GM18502 (cell line): ENCODE data around the gene KIF11.
"Not testable (repeated sequence)": the region's sequence is repeated elsewhere in the genome, so short reads cannot be mapped to it uniquely, and the experiment has no call there.

Source experiments
- ATAC-seq: cut with Tn5 transposase; IDR thresholded peaks from one replicate; pipeline ENCODE4 v1.9.1; 2021; ENCODE audit warnings: mild to moderate bottlenecking; ENCODE audit not compliant: unreplicated experiment, poor library complexity

KIF11 gene

GRCh38 chr10:92590623-92591549, 2.0 kb upstream of the KIF11 start:
- ATAC-seq = peak; percentile 21

- peak; percentile 75 for ATAC-seq
Measured at GRCh38 chr10:92591550-92592022, 1.3 kb upstream of the KIF11 start.

DNA sequence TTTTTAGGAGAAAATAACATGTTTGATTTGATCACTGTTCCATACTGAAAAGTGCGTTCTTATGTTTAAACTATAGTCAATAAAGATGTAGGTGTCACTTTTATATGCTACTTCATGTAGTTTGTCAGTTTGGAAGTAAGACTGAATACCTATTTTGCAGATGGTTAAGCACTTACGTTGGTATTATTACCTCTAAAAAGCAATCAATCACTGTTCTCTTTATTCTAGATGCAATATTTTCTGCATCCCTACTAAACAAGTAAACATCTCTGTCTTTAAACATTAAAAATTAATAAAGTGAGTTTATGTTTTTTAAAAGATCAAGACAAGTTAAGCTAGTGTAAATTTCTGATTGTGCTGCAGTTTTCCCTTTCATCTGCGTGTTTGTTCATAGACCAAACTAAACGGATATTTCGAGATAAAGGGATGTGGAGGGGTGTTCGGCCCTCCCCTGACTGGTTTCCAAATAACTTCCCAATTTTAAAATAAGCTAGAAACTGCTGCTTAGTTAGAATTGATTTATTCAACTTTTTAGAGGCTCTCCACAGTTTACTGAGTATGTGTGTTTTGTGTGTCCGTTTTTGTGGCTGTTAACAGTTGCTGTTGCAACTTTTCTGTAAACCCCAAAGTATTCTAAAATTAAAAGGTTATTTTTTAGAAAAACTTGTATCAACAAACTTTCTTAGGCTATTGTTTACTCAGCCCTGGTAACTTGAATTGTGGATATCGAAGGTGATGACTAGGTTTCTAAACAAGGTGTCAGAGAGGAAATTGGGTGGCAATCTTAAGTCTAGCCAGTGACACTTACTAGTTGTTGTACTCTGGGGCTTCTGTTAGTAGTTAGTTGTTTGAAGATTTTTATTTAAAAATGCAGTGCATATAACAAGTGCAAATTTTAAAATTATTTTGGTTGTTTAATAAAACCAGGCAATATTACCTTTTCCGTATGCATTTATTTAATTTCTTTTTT, 974 bp downstream of the KIF11 start:
- ATAC-seq = no peak

DNA sequence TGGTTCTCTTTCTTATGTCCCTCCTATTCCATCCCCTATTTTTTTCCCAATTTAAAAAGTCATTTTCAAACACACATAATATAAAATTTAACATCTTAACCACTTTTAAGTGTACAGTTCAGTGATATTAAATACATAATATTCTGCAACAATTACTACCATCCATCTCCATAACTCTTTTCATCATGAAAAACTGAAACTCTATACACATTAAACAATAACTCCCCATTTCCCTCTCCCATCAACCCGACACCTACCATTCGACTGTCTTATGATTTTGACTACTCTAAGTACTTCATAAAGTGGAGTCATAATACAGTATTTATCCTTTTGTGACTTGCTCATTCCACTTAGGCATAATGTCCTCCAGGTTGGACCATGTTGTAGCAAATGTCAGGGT, 2.6 kb downstream of the KIF11 start:
- ATAC-seq = no peak

- no peak for ATAC-seq
Measured at GRCh38 chr10:92598321-92598720, 5.4 kb downstream of the KIF11 start.

- no peak for ATAC-seq
Measured at GRCh38 chr10:92604841-92605240, 11.9 kb downstream of the KIF11 start.

GRCh38 chr10:92615515-92615914, 22.6 kb downstream of the KIF11 start:
- no peak for ATAC-seq

DNA sequence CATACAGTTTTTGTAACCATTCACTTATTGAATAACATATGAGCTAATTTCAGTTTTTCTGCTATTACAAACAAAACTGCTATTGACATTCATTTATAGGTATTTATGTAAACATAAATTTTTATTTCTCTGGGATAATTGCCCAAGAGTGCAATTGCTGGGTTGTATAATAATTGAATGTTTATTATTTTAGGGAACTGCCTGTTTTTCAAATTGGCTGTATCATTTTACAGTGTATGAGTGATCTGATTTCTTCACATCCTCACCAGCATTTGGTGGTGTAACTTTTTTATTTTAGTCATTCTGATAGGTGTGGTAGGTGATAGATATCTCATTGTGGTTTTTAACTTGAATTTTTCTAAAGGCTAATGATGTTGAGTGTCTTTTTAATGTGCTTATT, 26.4 kb downstream of the KIF11 start:
- no peak for ATAC-seq

GRCh38 chr10:92627845-92628480, 35.0 kb downstream of the KIF11 start:
- no peak for ATAC-seq

DNA sequence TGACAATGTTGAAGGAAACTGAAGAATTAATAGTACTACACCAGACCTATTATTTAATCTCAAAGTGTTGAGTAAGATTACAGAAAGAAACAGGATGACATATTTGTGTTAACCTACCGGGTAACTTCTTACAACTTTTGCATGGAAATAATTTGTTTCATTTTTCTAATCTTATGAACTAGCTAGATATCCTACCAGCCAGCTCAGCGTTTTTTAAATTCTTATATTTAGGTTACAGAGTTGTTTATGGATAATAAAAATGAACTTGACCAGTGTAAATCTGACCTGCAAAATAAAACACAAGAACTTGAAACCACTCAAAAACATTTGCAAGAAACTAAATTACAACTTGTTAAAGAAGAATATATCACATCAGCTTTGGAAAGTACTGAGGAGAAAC, 37.0 kb downstream of the KIF11 start:
- no peak for ATAC-seq

DNA sequence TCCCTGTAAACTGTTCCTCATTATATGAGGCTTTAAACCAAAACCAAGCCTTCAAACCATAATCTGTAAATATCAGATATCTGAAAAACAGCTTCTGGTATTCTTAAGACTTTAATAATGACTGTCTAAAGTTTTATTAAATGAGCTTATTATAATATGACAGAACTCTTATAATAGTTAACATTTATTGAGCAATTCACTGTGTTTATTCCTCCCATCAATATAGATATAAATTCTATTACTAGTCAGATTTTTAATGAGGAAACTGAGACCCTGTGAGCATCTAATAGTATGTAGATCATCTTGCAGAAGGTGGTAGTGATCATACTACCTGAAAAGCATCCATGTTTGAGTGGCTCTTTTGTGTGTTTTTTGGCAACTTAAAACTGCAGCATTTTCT, 45.1 kb downstream of the KIF11 start:
- ATAC-seq = no peak

- no peak for ATAC-seq
Measured at GRCh38 chr10:92640107-92640506, 47.2 kb downstream of the KIF11 start.

- ATAC-seq = no peak
Measured at GRCh38 chr10:92641492-92641891, 48.6 kb downstream of the KIF11 start.

DNA sequence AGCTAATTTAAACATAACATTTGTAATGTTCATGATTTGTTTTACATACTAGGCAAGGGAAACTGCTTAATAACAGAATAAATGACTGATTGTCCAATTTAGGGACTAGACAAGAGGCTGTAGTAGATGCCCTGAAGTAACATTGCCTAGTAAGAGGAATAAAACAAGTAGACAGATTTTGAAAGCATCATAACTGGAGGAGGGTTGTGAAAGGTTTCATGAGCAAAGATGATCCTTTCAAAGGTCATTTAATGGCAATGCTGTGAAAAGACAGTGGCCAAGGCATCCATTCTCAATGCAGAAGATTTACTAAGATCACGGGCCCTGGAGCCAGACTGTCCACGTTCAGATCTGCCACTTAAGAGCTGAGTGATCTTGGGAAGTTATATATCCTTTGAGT, 52.0 kb downstream of the KIF11 start:
- no peak for ATAC-seq

- not testable (repeated sequence) for ATAC-seq
Measured at GRCh38 chr10:92650864-92651263, 57.9 kb downstream of the KIF11 start.

- no peak for ATAC-seq
Measured at GRCh38 chr10:92655426-92655825, 62.5 kb downstream of the KIF11 start.

DNA sequence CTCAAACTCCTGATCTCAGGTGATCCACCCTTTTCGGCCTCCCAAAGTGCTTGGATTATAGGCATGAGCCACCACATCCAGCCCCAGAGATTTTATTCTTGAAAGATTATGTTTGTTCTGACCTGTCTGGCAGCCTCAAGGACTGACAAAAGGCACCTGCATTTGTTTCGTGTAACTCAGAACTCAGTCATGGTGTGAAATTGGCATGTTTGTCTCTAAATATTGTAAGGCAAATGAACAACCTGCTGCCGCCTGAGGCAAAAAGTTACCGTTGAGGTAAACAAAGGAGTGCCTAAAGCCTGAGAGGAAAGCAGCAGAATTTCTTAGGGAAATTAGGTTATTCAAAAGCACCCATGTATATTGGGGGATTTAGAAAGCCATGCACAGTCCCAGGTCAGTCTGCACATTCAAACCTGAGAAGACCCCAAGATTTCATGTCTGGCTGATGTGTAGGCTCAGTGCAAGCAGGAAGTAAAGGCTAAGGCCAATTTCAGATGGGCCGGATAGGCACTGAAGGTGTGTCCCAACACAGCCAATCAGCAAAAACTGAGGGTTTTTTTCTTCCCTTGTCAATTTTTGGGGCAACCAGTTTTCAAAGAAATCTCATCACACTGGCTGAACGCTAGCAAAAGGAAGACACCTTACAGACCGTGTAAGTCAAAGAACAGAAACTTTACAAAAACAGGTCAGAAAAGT, 63.5 kb downstream of the KIF11 start:
- ATAC-seq = no peak

- no peak for ATAC-seq
Measured at GRCh38 chr10:92657024-92657423, 64.1 kb downstream of the KIF11 start.

- no peak for ATAC-seq
Measured at GRCh38 chr10:92662848-92663247, 69.9 kb downstream of the KIF11 start.

DNA sequence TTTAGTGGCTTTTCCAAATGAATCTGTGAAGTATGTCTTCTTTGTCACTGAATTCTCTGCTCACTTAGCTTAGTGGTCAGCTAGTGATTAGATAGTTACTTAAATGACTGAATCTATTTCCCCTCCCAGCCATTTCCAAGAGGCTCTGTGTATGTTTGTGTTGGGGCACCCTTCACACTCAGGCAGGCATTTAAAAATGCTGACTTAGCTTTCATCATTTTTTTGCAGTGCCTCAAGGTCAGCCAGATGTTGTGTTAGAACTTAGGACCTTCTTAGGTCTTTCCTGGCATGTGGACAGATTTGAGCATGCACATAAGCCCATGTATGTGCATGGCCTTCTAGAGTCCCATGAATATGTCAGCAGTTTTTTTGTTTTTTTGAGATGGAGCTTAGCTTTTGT, 71.4 kb downstream of the KIF11 start:
- no peak for ATAC-seq
